HG02759 (cell line): ENCODE results near the gene TMEM176B.
"Not testable (repeated sequence)": the region's sequence is repeated elsewhere in the genome, so short reads cannot be mapped to it uniquely, and the experiment has no call there.

Experiments used
- ATAC-seq: cut with Tn5 transposase; IDR thresholded peaks from one replicate; pipeline ENCODE4 v1.9.1; 2021; ENCODE audit warnings: mild to moderate bottlenecking, moderate library complexity; ENCODE audit not compliant: unreplicated experiment

The TMEM176B gene

GRCh38 chr7:150791746-150792452 lies 8.3 kb downstream of the TMEM176B start:
- no peak for ATAC-seq

GRCh38 chr7:150791304-150791703 lies 8.9 kb downstream of the TMEM176B start:
- no peak for ATAC-seq

GRCh38 chr7:150790416-150791075 lies 9.6 kb downstream of the TMEM176B start:
- no peak for ATAC-seq

GRCh38 chr7:150788474-150789269 lies 11.5 kb downstream of the TMEM176B start:
- ATAC-seq: no peak

- ATAC-seq: peak; percentile 40
Measured at GRCh38 chr7:150787321-150788281, 12.6 kb downstream of the TMEM176B start.

GRCh38 chr7:150784954-150785353 lies 15.2 kb downstream of the TMEM176B start:
- no peak for ATAC-seq

- ATAC-seq: no peak
Measured at GRCh38 chr7:150784120-150784736, 15.9 kb downstream of the TMEM176B start.

- no peak for ATAC-seq
Measured at GRCh38 chr7:150781961-150782360, 18.2 kb downstream of the TMEM176B start.

GRCh38 chr7:150781103-150781502 lies 19.1 kb downstream of the TMEM176B start:
- ATAC-seq: no peak

GRCh38 chr7:150780292-150780691 lies 19.9 kb downstream of the TMEM176B start:
- ATAC-seq: no peak

GRCh38 chr7:150778738-150779301 lies 21.3 kb downstream of the TMEM176B start:
- no peak for ATAC-seq

GRCh38 chr7:150778014-150778737 lies 22.0 kb downstream of the TMEM176B start:
- no peak for ATAC-seq

GRCh38 chr7:150774131-150774530 lies 26.0 kb downstream of the TMEM176B start:
- not testable (repeated sequence) for ATAC-seq

- no peak for ATAC-seq
Measured at GRCh38 chr7:150769768-150770167, 30.4 kb downstream of the TMEM176B start.

- ATAC-seq: no peak
Measured at GRCh38 chr7:150766334-150766709, 33.8 kb downstream of the TMEM176B start.

GRCh38 chr7:150759479-150759878 lies 40.7 kb downstream of the TMEM176B start:
- ATAC-seq: no peak

GRCh38 chr7:150756858-150757257 lies 43.3 kb downstream of the TMEM176B start:
- no peak for ATAC-seq

GRCh38 chr7:150756166-150756565 lies 44.0 kb downstream of the TMEM176B start:
- ATAC-seq: no peak

- peak; percentile 56 for ATAC-seq
Measured at GRCh38 chr7:150755473-150756099, 44.6 kb downstream of the TMEM176B start.
